ENCODE data around the gene CCDC107. TPM values are rescaled to one million over a fixed set of nuclear protein-coding genes. Genes with fewer than 3 reads are reported as not detected.
"Not testable (repeated sequence)": the region's sequence is repeated elsewhere in the genome, so short reads cannot be mapped to it uniquely, and the experiment has no call there.

CCDC107 gene
- total RNA-seq, 2 donors from 2014 or later = 12.0 to 21.5 TPM

DNA sequence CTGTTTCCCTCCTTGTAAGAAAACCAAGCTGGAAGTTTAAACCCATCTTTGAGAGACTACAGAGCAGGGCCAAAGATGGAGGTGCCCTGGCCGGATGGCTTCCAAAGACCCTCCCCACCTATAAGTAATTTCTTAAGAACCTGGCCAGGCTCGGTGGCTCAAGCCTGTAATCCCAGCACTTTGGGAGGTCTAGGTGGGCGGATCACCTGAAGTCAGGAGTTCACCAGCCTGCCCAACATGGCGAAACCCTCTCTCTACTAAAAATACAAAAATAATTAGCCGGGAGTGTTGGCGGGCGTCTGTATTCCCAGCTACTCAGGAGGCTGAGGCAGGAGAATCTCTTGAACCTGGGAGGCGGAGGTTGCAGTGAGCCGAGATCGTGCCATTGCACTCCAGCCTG lies 12.4 kb upstream of the CCDC107 start:
- Mint-ChIP-seq H3K27ac (peak overlapping the region; percentile 94 to 98), H3K4me3 (peak overlapping the region; percentile 97), H3K4me1 (ENCODE audit: low read depth in 2 of 2) (peaks cover 44 to 54% of the 10 kb centered on the region in 2 donors)
- DNase-seq (ENCODE audit: low spot score); H3K9me3 Mint-ChIP-seq; H3K36me3 Mint-ChIP-seq; H3K27me3 Mint-ChIP-seq; ATAC-seq: not testable (repeated sequence)

DNA sequence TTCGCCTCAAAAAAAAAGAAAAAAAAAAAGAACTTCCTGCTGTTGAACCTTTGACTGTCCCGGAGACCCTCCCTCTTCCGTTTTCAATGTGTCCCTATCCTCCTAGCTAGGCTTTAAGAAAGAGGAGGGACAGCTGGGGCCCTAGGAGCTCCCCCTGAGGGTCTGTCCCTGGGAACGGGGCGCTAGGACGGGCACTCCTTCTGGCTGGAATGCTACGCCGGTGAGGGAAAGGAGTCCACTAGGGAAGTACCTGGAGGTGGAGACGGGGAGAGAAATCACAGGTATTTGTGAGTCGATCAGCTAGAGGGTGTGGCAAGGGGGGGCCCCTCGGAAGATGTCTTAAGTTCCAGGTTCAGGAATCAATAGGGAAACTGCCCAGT lies 11.9 kb upstream of the CCDC107 start:
- Mint-ChIP-seq H3K4me1 (ENCODE audit: low read depth in 2 of 2) (peaks cover 40 to 49% of the 10 kb centered on the region in 2 donors), H3K27me3 (no peaks in the 10 kb centered on the region), H3K36me3 (no peaks in the 10 kb centered on the region), H3K9me3 (no peaks in the 10 kb centered on the region), H3K4me3 (peak overlapping the region; percentile 97), H3K27ac (peak overlapping the region; percentile 94 to 98)
- DNase-seq (ENCODE audit: low spot score) = no peak
- ATAC-seq = no peak

DNA sequence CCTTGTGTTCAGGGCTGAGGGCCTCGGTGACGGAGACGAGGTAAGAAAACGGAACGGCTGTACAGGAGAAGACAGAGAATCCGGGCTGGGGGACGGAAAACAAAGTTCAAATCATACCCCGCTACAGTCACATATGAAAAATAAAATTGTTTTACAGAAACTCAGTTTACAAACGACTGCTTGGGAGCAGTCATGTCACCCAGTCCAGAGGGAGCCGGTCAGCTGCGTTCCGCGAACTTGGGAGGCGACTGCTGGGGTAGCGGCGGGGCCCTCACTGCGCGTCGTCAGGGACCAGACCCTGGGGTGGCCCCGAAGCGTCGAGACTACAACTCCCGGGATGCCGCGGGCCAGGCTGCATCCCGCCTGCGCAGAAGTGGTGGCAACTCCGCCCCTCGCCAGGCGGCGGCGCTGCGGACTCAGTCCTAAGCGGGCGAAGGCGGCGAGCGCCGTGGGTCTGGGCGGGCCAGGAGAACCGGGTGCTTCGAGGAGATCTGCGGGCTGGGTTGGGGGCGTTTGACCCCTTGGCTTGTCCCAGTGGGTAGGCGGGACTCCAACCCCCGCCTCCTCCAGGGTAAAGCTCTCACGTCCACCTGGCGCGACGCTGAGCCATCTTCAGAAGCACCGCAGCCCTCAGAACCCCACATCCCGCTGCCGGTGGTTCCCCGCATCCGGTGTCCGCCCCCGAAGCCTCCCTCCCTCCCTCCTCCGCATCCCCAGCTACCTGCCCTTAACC lies 11.4 kb upstream of the CCDC107 start:
- Mint-ChIP-seq H3K36me3 (no peaks in the 10 kb centered on the region), H3K4me3 (peak overlapping the region; percentile 97), H3K27me3 (no peaks in the 10 kb centered on the region), H3K9me3 (no peaks in the 10 kb centered on the region), H3K4me1 (ENCODE audit: low read depth in 2 of 2) (peaks cover 37 to 44% of the 10 kb centered on the region in 2 donors), H3K27ac (peak overlapping the region; percentile 94 to 98)
- DNase-seq (ENCODE audit: low spot score) (peak; percentile 95), ATAC-seq (peak; percentile 97 to 98)

DNA sequence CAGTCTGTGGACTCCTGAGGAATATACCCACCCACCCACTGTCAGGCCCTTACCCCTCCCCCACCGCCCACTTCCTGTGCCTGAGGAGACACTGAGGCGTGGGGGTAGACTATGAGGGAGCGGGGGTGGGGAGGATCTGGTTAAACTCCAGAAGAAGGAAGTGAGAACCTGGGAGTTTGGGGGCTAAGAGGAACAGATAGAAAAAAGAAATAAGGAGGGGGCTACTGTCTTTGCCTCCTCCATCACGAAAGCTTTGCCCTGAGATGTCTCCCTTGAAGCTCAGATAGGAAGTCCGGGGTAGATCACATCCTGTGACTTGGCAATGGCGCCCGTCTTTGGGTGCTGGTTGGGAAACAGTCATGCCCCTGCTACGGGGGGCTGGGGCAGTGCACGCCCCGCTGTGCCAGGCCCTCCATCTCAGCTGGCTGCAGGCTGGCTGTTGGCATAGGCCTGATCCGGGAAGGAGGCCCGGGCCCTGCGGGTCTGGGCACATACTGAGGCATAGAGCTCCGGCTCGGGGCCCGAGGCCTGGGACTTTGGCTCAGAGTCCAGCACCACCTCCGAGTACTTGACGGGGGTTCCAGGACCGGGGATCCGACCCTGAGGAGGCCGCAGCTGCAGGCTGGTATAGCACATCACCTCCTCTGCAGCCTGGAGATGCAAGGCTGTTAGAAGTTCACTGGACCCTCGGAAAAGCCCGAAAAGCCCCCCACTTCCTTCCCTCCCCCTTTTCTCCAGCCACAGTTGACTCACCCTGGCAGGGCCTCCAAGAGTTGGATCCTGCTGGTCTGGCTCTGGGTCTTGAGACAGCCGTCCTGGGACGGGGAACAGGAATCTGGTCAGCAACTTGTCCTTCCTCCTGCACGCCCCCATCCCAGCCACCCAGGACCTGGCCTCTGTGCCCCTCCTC lies 8.4 kb upstream of the CCDC107 start:
- peaks cover 36% of the 10 kb centered on the region in 2 donors for H3K4me1 Mint-ChIP-seq (ENCODE audit: low read depth in 2 of 2)
- H3K27ac Mint-ChIP-seq = peak overlapping the region; percentile 86 to 94
- no peaks in the 10 kb centered on the region for H3K36me3 Mint-ChIP-seq
- DNase-seq (ENCODE audit: low spot score) = no peak
- no peaks in the 10 kb centered on the region for H3K9me3 Mint-ChIP-seq
- H3K4me3 Mint-ChIP-seq = peak overlapping the region; percentile 60
- no peak for ATAC-seq
- no peaks in the 10 kb centered on the region for H3K27me3 Mint-ChIP-seq

DNA sequence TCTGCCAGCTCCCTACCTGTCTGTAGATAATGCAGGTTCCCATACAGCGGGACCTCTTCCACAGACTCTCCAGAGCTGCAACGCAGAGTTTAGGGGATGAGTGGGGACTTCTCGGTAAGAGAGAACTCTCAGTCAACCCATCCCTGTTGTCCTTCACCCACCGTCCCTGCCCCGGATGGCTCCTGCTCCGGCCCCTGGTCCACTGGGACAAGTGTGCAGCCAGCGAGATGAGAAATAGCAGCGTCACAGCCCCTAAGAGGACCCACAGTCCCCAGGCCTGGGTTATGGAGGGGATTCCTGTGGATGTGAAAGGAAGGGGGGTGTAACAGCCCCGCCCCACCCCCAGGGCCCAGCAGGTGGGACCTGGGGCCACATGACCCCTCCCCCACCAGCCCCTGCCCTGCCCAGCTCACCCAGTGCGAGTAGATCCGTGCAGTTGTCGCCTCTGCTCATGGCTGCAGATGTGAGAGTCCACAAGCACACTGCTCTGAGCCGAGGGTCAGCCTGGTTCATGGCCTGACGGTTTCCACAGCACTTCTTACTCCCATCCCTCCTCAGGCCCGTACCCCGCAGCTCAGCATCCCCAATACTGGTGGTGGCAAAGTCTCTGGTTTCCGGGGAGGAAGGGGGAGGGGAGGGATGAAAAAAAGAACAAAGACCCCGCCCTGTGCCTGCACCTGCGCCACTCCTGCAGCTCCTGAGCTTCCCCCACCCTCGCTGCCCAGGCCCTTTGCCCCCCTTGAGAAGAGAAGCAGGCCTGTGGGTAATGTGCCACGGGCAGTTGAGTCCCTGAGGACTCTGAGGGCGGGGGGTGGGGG lies 7.5 kb upstream of the CCDC107 start, which contains the start of gene SIT1:
TSS of gene SIT1 (minus strand) at position 591 of the 818 bp plus-strand sequence. CDS start at position 513, 78 bp downstream.
- no peak for ATAC-seq

DNA sequence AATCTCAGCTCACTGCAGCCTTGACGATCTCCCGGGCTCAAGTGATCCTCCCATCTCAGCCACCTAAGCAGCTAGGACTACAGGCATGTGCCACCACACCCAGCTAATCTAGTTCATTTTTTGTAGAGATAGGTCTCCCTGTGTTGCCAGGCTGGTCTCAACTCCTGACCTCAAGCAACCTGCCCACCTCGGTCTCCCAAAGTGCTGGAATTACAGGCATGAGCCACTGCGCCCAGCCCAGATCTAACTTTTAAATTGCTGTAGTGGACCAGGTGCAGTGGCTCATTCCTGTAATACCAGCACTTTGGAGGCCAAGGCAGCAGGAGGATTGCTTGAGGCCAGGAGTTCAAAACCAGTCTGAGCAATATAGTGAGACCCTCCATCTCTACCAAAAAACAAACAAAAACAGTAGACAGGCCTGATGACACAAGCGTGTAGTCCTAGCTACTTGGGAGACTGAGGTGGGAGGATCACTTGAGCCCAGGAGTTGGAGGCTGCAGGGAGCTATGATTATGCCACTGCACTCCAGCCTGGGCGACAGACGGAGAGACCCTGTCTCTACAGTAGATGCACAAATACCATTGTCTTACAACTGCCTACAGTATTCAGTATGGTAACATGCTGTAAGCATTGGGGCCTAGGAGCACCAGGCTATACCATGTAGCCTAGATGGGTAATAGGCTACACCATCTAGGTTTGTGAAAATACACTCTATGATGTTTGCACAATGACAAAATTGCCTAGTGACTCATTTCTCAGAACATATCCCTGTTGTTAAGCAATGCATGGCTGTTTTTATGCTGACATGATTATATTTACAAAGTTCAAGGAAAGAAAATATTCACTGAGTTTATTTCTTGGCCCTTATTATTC lies 5.9 kb upstream of the CCDC107 start:
- ATAC-seq (peak; percentile 34 to 41), DNase-seq (ENCODE audit: low spot score) (no peak)
- H3K27me3 Mint-ChIP-seq = no peaks in the 10 kb centered on the region
- no peak overlapping the region for H3K27ac Mint-ChIP-seq
- peak overlapping the region; percentile 38 for H3K4me3 Mint-ChIP-seq
- no peaks in the 10 kb centered on the region for H3K36me3 Mint-ChIP-seq
- peaks cover 40 to 45% of the 10 kb centered on the region in 2 donors for H3K4me1 Mint-ChIP-seq (ENCODE audit: low read depth in 2 of 2)
- H3K9me3 Mint-ChIP-seq = no peaks in the 10 kb centered on the region

More for the DNA sequence above, 7.5 kb upstream of the CCDC107 start, which contains the start of gene SIT1:
- H3K9me3 Mint-ChIP-seq = no peaks in the 10 kb centered on the region
- H3K4me1 Mint-ChIP-seq (ENCODE audit: low read depth in 2 of 2) = peaks cover 34 to 35% of the 10 kb centered on the region in 2 donors
- H3K27ac Mint-ChIP-seq = peak within 1 kb of the TSS; percentile 86 to 94
- peak within 1 kb of the TSS; percentile 60 for H3K4me3 Mint-ChIP-seq
- no peak for DNase-seq (ENCODE audit: low spot score)
- no peaks in the 10 kb centered on the region for H3K36me3 Mint-ChIP-seq
- no peaks in the 10 kb centered on the region for H3K27me3 Mint-ChIP-seq

DNA sequence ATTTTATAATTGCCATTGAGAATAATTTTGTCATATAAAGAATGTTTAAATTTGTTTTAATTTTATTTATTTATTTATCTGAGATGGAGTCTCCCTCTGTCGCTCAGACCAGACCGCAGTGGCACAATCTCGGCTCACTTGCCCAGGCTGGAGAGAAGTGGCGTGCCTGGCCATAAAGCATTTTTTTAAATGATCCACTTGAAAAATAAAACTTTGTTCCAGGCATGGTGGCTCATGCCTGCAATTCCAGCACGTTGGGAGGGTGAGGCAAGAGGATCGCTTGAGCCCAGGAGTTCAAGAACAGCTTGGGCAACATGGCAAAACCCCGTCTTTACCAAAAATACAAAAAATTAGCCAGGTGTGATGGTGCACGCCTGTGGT lies 5.3 kb upstream of the CCDC107 start:
- H3K9me3 Mint-ChIP-seq = no peaks in the 10 kb centered on the region
- no peak for ATAC-seq
- H3K27me3 Mint-ChIP-seq = no peaks in the 10 kb centered on the region
- no peak overlapping the region for H3K27ac Mint-ChIP-seq
- no peak overlapping the region for H3K4me3 Mint-ChIP-seq
- no peaks in the 10 kb centered on the region for H3K36me3 Mint-ChIP-seq
- DNase-seq (ENCODE audit: low spot score) = no peak
- peaks cover 40 to 45% of the 10 kb centered on the region in 2 donors for H3K4me1 Mint-ChIP-seq (ENCODE audit: low read depth in 2 of 2)

DNA sequence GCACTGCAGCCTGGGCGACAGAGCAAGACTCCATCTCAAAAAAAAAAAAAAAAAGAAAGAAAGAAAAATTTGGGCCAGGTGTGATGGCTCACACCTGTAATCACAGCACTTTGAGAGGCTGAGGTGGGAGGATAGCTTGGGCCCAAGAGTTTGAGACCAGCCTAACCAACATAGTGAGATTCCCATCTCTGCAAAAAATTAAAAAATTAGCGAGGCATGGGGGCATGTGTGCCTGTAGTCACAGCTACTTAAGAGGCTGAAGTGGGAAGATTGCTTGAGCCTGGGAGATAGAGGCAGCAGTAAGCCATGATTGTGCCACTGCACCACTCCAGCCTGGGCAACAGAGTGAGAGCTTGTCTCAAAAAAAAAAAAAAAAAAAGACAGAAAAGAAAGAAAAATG lies 4.5 kb upstream of the CCDC107 start:
- Mint-ChIP-seq H3K27ac (peak overlapping the region in 1 of 2 donors; percentile 60), H3K4me3 (no peak overlapping the region), H3K4me1 (ENCODE audit: low read depth in 2 of 2) (peaks cover 35 to 39% of the 10 kb centered on the region in 2 donors), H3K27me3 (no peaks in the 10 kb centered on the region), H3K9me3 (no peaks in the 10 kb centered on the region), H3K36me3 (no peaks in the 10 kb centered on the region)
- ATAC-seq (no peak), DNase-seq (ENCODE audit: low spot score) (no peak)

DNA sequence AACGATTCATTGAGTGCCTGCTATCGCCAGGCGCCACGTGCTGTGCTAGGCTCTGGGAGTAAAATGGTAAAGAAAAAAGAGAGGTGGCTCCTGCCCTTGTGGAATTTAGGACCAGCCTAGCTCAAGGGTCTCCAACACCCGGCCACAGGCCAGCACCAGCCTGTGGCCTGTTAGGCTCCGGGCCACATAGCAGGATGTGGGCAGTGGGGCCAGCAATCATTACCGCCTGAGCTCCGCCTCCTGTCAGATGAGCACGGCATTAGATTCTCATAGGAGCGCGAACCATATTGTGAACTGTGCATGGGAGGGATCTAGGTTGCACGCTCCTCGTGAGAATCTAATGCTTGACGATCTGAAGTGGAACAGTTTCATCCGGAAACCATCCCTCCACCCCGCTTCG lies 1.7 kb upstream of the CCDC107 start:
- H3K36me3 Mint-ChIP-seq = peaks cover 6% of the 10 kb centered on the region
- ATAC-seq (no peak), DNase-seq (ENCODE audit: low spot score) (no peak)
- no peaks in the 10 kb centered on the region for H3K27me3 Mint-ChIP-seq
- peak overlapping the region; percentile 88 for H3K4me3 Mint-ChIP-seq
- H3K27ac Mint-ChIP-seq = peak overlapping the region; percentile 99
- no peaks in the 10 kb centered on the region for H3K9me3 Mint-ChIP-seq
- H3K4me1 Mint-ChIP-seq (ENCODE audit: low read depth in 2 of 2) = peaks cover 48 to 52% of the 10 kb centered on the region in 2 donors

DNA sequence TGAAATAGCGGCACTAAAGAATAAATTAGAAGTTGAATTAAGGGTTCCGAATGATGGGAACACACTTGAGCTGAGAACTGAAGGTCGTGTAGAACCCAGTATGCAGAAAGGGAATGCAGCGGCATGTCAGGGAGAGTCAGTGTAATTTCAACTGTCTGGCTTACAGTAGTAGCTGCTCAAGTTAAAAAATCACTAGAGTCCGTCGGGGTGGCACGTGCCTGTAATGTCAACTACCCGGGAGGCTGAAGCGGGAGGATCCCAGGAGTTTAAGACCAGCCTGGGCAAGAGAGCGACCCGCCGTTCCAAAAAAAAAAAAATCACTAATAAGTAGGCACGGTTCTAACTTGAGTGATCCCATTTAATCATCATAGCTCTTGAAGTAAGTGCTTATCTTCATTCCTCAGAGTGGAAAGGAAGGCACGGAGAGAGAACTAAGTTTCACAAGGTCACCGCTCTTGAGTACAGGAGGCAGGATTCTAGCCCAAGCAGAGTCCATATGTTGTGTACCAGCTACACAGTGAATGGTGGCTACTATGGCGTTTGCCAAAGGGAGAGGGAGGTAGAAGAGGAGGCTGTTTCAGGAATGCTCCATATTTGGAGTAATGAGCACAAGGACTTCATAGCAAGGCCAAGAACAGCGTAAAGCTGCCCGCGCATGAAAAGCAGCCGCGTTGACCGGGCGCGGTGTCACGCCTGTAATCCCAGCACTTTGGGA lies 1.1 kb upstream of the CCDC107 start:
- H3K27me3 Mint-ChIP-seq = no peaks in the 10 kb centered on the region
- H3K4me3 Mint-ChIP-seq = peak overlapping the region; percentile 88
- peak overlapping the region; percentile 99 for H3K27ac Mint-ChIP-seq
- DNase-seq (ENCODE audit: low spot score) = no peak
- H3K36me3 Mint-ChIP-seq = peaks cover 6% of the 10 kb centered on the region
- H3K4me1 Mint-ChIP-seq (ENCODE audit: low read depth in 2 of 2) = peaks cover 52% of the 10 kb centered on the region in 2 donors
- no peak for ATAC-seq
- no peaks in the 10 kb centered on the region for H3K9me3 Mint-ChIP-seq

DNA sequence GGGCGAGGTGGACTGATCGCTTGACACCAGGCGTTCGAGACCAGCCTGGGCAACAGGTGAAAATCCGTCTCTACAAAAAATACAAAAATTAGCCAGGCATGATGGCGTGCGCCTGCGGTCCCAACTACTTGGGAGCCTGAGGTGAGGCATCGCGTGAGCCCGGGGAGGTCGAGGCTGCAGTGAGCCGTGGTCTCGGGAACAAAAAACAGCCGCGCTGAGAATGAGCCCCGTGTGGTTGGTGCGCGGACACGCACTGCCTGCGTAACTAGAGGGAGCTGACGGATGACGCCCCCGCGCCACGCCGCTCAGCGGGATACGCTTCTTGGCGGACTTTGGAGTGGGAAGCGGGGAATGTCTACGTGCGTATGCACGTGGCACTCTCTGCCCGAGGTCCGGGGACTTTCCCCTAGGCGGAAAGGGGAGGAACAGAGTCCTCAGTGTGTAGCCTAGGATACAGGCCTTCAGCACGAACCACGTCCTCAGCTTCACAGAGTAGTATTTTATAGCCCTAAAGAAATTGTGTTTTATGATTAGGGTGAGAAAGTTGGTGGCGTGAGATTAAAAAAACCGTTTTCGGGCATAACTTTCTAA lies 451 bp upstream of the CCDC107 start, which contains the start of gene RMRP:
TSS of gene RMRP (minus strand) at position 474 of the 591 bp plus-strand sequence.
- Mint-ChIP-seq H3K27me3 (no peaks in the 10 kb centered on the region), H3K27ac (peak within 1 kb of the TSS; percentile 99), H3K4me3 (peak within 1 kb of the TSS; percentile 88), H3K9me3 (no peaks in the 10 kb centered on the region), H3K4me1 (ENCODE audit: low read depth in 2 of 2) (peaks cover 56 to 58% of the 10 kb centered on the region in 2 donors), H3K36me3 (peaks cover 6% of the 10 kb centered on the region)
- DNase-seq (ENCODE audit: low spot score) = peak; percentile 97
- peak; percentile 95 to 96 for ATAC-seq

DNA sequence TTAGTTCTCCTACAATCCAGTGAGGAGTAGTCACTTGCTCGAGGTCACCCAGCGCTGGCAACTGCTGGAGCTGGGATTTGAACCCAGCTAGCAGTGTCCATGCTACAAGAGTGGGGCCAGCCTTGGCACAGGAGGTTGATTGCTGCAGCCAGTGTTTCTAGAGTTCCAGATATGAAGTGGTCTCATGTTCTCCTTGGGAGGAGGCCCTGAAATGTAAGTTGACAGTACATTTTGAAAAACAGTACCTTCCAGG lies 802 bp downstream of the CCDC107 start:
- H3K9me3 Mint-ChIP-seq = no peaks in the 10 kb centered on the region
- H3K4me3 Mint-ChIP-seq = peak overlapping the region; percentile 88
- peaks cover 6% of the 10 kb centered on the region for H3K36me3 Mint-ChIP-seq

More for the DNA sequence above, 802 bp downstream of the CCDC107 start:
- DNase-seq (ENCODE audit: low spot score) (no peak), ATAC-seq (no peak)
- Mint-ChIP-seq H3K27ac (peak overlapping the region; percentile 99), H3K4me1 (ENCODE audit: low read depth in 2 of 2) (peaks cover 63 to 64% of the 10 kb centered on the region in 2 donors), H3K27me3 (no peaks in the 10 kb centered on the region)
